ENCODE results near the gene SP6. TPM values are rescaled to one million over a fixed set of nuclear protein-coding genes. Genes with fewer than 3 reads are reported as not detected.

The SP6 gene
- total RNA-seq, 1 donor from 2014 or later = 3.9 TPM

GRCh38 chr17:47891545-47892088, 40.7 kb upstream of the SP6 start:
- no peaks in the 10 kb centered on the region for H3K9me3 ChIP-seq
- H3K4me1 ChIP-seq = peaks cover 15% of the 10 kb centered on the region
- TF ChIP-seq CTCF (IDR thresholded peaks at IDR 0.05) (no peak), POLR2AphosphoS5 (IDR thresholded peaks at IDR 0.05; ENCODE audit: insufficient read depth in 1 of 2, low read depth in 1 of 2) (no peak), POLR2A (IDR thresholded peaks at IDR 0.05) (no peak)
- intact Hi-C loops (cut with DNase I) = loop anchor here (2.0 to 10.0 kb wide), 2 partner anchors 51 to 53 kb away; partner anchors contain the start of genes PNPO and SCRN2
- no peak overlapping the region for H3K4me3 ChIP-seq
- no peak overlapping the region for H3K27ac ChIP-seq
- H3K36me3 ChIP-seq = no peaks in the 10 kb centered on the region
- no peaks in the 10 kb centered on the region for H3K27me3 ChIP-seq
- no peak for DNase-seq (ENCODE audit: extremely low spot score in 2 of 2)

- no peak overlapping the region for H3K4me3 ChIP-seq
- no peak for DNase-seq (ENCODE audit: extremely low spot score in 2 of 2)
- no peaks in the 10 kb centered on the region for H3K27me3 ChIP-seq
- H3K27ac ChIP-seq = no peak overlapping the region
- H3K36me3 ChIP-seq = no peaks in the 10 kb centered on the region
- intact Hi-C loops (cut with DNase I) = loop anchor here (2.0 to 10.0 kb wide), 2 partner anchors 49 to 55 kb away; partner anchors contain the start of genes PNPO and SCRN2
- peak; percentile 92 to 98 (median 93) for TF ChIP-seq CTCF (IDR thresholded peaks at IDR 0.05)
- peak in 1 of 2 donors; percentile 68 for TF ChIP-seq POLR2AphosphoS5 (IDR thresholded peaks at IDR 0.05; ENCODE audit: insufficient read depth in 1 of 2, low read depth in 1 of 2)
- TF ChIP-seq POLR2A (IDR thresholded peaks at IDR 0.05) = no peak
- H3K4me1 ChIP-seq = peaks cover 21% of the 10 kb centered on the region
- H3K9me3 ChIP-seq = no peaks in the 10 kb centered on the region
Observed at GRCh38 chr17:47889734-47890529, 39.0 kb upstream of the SP6 start.

GRCh38 chr17:47888293-47888692, 37.3 kb upstream of the SP6 start:
- H3K27me3 ChIP-seq = no peaks in the 10 kb centered on the region
- TF ChIP-seq POLR2AphosphoS5 (IDR thresholded peaks at IDR 0.05; ENCODE audit: insufficient read depth in 1 of 2, low read depth in 1 of 2) = no peak
- no peak for TF ChIP-seq POLR2A (IDR thresholded peaks at IDR 0.05)
- no peak for TF ChIP-seq CTCF (IDR thresholded peaks at IDR 0.05)
- H3K27ac ChIP-seq = no peak overlapping the region
- DNase-seq (ENCODE audit: extremely low spot score in 2 of 2) = no peak
- H3K4me1 ChIP-seq = peaks cover 25% of the 10 kb centered on the region
- intact Hi-C loops (cut with DNase I) = no loop called here
- H3K9me3 ChIP-seq = no peaks in the 10 kb centered on the region
- H3K36me3 ChIP-seq = no peaks in the 10 kb centered on the region
- no peak overlapping the region for H3K4me3 ChIP-seq

GRCh38 chr17:47884905-47885730, 34.2 kb upstream of the SP6 start:
- Histone ChIP-seq H3K4me1 (peaks cover 34% of the 10 kb centered on the region), H3K27me3 (no peaks in the 10 kb centered on the region), H3K36me3 (no peaks in the 10 kb centered on the region), H3K4me3 (no peak overlapping the region), H3K9me3 (no peaks in the 10 kb centered on the region), H3K27ac (no peak overlapping the region)
- TF ChIP-seq POLR2A (IDR thresholded peaks at IDR 0.05) (no peak), CTCF (IDR thresholded peaks at IDR 0.05) (no peak), POLR2AphosphoS5 (IDR thresholded peaks at IDR 0.05; ENCODE audit: insufficient read depth in 1 of 2, low read depth in 1 of 2) (no peak)
- no peak for DNase-seq (ENCODE audit: extremely low spot score in 2 of 2)
- intact Hi-C loops (cut with DNase I) = no loop called here
